Neuronal stem cell (in vitro differentiated cells): ENCODE data around the gene HOXA13.

Experiments used
- DNase-seq: peaks from one replicate; pipeline ENCODE4 v3.0.0-alpha.2; 2013; ENCODE audit warnings: low spot score
- H2AFZ ChIP-seq: one replicate; pipeline ENCODE4 v1.6.1; 2013; ENCODE audit warnings: mild to moderate bottlenecking, low read length, inconsistent platforms
- H2AK5ac ChIP-seq: 2 replicates; pipeline ENCODE4 v1.6.1; 2013; ENCODE audit warnings: low read depth, mild to moderate bottlenecking, inconsistent platforms, low read length, moderate library complexity, mixed read lengths
- H2BK120ac ChIP-seq: 2 replicates; pipeline ENCODE4 v1.6.1; 2013; ENCODE audit warnings: low read depth, mild to moderate bottlenecking, inconsistent platforms, low read length, moderate library complexity, mixed read lengths
- H2BK12ac ChIP-seq: one replicate; pipeline ENCODE4 v1.6.1; 2013; ENCODE audit warnings: low read length, inconsistent platforms
- H2BK15ac ChIP-seq: 2 replicates; pipeline ENCODE4 v1.6.1; 2013; ENCODE audit warnings: mild to moderate bottlenecking, low read length, inconsistent platforms, mixed read lengths
- H2BK5ac ChIP-seq: one replicate; pipeline ENCODE4 v1.6.1; 2013; ENCODE audit warnings: inconsistent platforms, mild to moderate bottlenecking, low read length, moderate library complexity
- H3K14ac ChIP-seq: one replicate; pipeline ENCODE4 v1.6.1; 2013; ENCODE audit warnings: low read length, inconsistent platforms
- H3K18ac ChIP-seq: 2 replicates; pipeline ENCODE4 v1.6.1; 2013; ENCODE audit warnings: low read length, inconsistent platforms
- H3K23ac ChIP-seq: 2 replicates; pipeline ENCODE4 v1.6.1; 2013; ENCODE audit warnings: low read depth, mild to moderate bottlenecking, mixed read lengths, low read length, inconsistent platforms; ENCODE audit not compliant: poor library complexity
- H3K27ac ChIP-seq: replicated peaks from 3 replicates; pipeline ENCODE4 v1.5.1; 2013; ENCODE audit warnings: low read length, inconsistent platforms
- H3K27me3 ChIP-seq, 3 experiments: 2 replicates each; pipeline ENCODE4 v1.6.1; 2013; ENCODE audit warnings: low read length in 3 of 3, mild to moderate bottlenecking in 2 of 3, inconsistent platforms in 1 of 3, low read depth in 1 of 3, mixed read lengths in 1 of 3, moderate library complexity in 1 of 3; ENCODE audit not compliant: control insufficient read depth in 3 of 3, insufficient read depth in 3 of 3
- H3K36me3 ChIP-seq, 2 donors: replicated peaks in 1 of 2; 2 replicates each; pipeline ENCODE4 v1.6.1; 2013; ENCODE audit warnings: low read length in 2 of 2; ENCODE audit not compliant: control insufficient read depth in 2 of 2, insufficient read depth in 2 of 2
- H3K4ac ChIP-seq: 2 replicates; pipeline ENCODE4 v1.6.1; 2013; ENCODE audit warnings: inconsistent platforms, mild to moderate bottlenecking, low read length, moderate library complexity
- H3K4me1 ChIP-seq, 2 donors: 1 replicate in 1 of 2; 2 replicates in 1 of 2; pipeline ENCODE4 v1.6.1; 2013; ENCODE audit warnings: low read length in 2 of 2, low read depth in 1 of 2; ENCODE audit not compliant: control insufficient read depth in 2 of 2, insufficient read depth in 1 of 2
- H3K4me2 ChIP-seq: one replicate; pipeline ENCODE4 v1.6.1; 2013; ENCODE audit warnings: mild to moderate bottlenecking, low read length, inconsistent platforms; ENCODE audit not compliant: insufficient read depth, poor library complexity, severe bottlenecking
- H3K4me3 ChIP-seq, 2 donors: 2 replicates each; pipeline ENCODE4 v1.5.1; 2013; ENCODE audit warnings: low read length in 2 of 2, mild to moderate bottlenecking in 2 of 2, inconsistent platforms in 1 of 2, moderate library complexity in 1 of 2
- H3K79me1 ChIP-seq: one replicate; pipeline ENCODE4 v1.6.1; 2013; ENCODE audit warnings: low read depth, mild to moderate bottlenecking, inconsistent platforms, low read length, moderate library complexity
- H3K9ac ChIP-seq: one replicate; pipeline ENCODE4 v1.6.1; 2013; ENCODE audit warnings: mild to moderate bottlenecking, low read depth, low read length, inconsistent platforms; ENCODE audit not compliant: poor library complexity
- H3K9me3 ChIP-seq, 2 donors: replicated peaks in 1 of 2; 2 replicates each; pipeline versions ENCODE3 to v1.6.1; 2013; ENCODE audit warnings: low read length in 2 of 2, mild to moderate bottlenecking in 2 of 2, inconsistent platforms in 1 of 2, low read depth in 1 of 2, mixed read lengths in 1 of 2, moderate library complexity in 1 of 2; ENCODE audit not compliant: control insufficient read depth in 2 of 2, insufficient read depth in 1 of 2
- H4K8ac ChIP-seq: one replicate; pipeline ENCODE4 v1.6.1; 2013; ENCODE audit warnings: low read depth, mild to moderate bottlenecking, inconsistent platforms, low read length, moderate library complexity
- H4K91ac ChIP-seq: one replicate; pipeline ENCODE4 v1.6.1; 2013; ENCODE audit warnings: low read length, low read depth, mild to moderate bottlenecking, inconsistent platforms; ENCODE audit not compliant: poor library complexity
- WGBS, 2 donors: extraction: QIAGEN DNeasy Blood & Tissue Kit; methylation state at CpG; one replicate each; pipeline ENCODE4 v1.1.7; 2013; ENCODE audit warnings: missing lambda C conversion rate in 2 of 2, mixed read lengths in 1 of 2; ENCODE audit not compliant: insufficient read length in 2 of 2, insufficient replicate concordance in 1 of 2; ENCODE audit errors: extremely low coverage in 2 of 2; 5-methylcytosine and 5-hydroxymethylcytosine counted together

HOXA13 gene

DNA sequence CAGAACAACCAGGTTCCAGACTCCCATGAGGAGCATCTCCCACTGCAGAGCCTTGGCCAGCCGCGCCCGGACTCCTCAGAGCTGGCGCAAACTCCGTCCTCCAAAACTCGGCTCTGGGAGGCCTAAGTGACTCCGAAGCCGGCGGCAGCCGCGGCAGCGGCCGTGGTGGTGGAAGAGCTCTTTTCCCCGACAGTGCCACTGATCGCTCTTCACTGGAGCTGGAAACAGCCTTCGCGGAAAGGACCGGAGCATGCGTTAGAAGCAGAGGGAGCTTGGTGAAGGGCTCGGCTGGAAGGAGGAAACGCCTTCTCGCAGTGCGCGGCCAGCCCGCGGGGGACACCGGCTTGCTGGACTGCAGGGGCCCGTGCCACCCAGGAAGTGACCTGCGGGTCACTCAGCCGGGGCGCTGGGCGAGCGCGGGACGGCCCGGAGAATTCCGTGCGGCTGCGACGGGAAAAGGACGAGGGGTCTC lies 5.0 kb upstream of the HOXA13 start:
- Histone ChIP-seq H3K36me3 (no peaks in the 10 kb centered on the region), H4K91ac (no peak overlapping the region), H2BK15ac (no peak overlapping the region), H3K18ac (peak overlapping the region; percentile 76), H2BK120ac (no peak overlapping the region), H2AK5ac (no peak overlapping the region), H2BK5ac (no peak overlapping the region), H3K9me3 (no peaks in the 10 kb centered on the region), H3K23ac (peak overlapping the region; percentile 50), H4K8ac (no peak overlapping the region), H3K27me3 (peaks cover 56 to 99% (median 97%) of the 10 kb centered on the region in 3 experiments), H3K14ac (peak overlapping the region; percentile 17), H3K27ac (no peak overlapping the region), H2BK12ac (no peak overlapping the region), H3K4me2 (no peak overlapping the region), H3K4ac (no peak overlapping the region), H3K79me1 (no peaks in the 10 kb centered on the region), H3K4me3 (no peak overlapping the region), H2AFZ (peak overlapping the region; percentile 71), H3K9ac (no peak overlapping the region), H3K4me1 (peaks cover 0 to 1% of the 10 kb centered on the region in 2 donors)
- DNase-seq, result no peak
- no CpG with 5 or more reads among the region's 41 CpGs for WGBS, 2 donors

DNA sequence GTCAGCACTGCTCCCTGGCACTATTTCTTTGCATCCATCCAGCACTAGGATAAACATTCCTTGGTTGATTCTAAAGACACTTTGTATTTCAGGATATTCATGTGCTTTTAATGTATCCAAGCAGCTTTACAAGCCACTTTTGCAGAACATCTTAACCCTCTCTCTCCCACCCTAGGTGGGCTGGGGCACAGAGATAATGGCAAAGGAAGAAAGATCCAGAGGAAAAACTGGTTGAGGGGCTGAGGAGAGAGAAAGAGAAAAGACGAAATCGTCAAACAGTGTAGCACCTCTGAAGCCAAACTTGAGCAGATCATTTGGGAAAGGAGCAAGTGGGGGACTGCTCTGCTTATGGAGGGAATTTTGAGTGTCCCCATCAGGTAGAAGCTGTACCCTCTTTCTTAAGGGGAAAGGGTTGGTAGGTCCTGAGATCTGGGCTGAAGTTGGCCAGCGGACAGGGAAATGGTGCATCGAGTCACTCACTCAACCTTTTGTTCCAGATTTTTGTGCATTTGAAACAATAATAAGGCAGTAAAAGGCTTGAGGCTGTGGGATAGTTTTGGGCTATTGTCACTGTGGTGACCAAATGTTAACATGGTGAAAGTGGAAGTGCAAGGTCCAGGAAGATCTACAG lies 4.2 kb upstream of the HOXA13 start:
- Histone ChIP-seq H3K18ac (no peak overlapping the region), H2BK15ac (no peak overlapping the region), H3K9ac (no peak overlapping the region), H3K4me2 (no peak overlapping the region), H3K27me3 (peaks cover 61 to 97% (median 94%) of the 10 kb centered on the region in 3 experiments), H3K79me1 (no peaks in the 10 kb centered on the region), H2AK5ac (no peak overlapping the region), H3K36me3 (no peaks in the 10 kb centered on the region), H3K23ac (no peak overlapping the region), H3K4ac (no peak overlapping the region), H2BK12ac (no peak overlapping the region), H4K8ac (no peak overlapping the region), H2AFZ (no peak overlapping the region), H3K27ac (no peak overlapping the region), H3K4me1 (peaks cover 0 to 1% of the 10 kb centered on the region in 2 donors), H3K14ac (no peak overlapping the region), H2BK5ac (no peak overlapping the region), H2BK120ac (no peak overlapping the region), H3K9me3 (no peaks in the 10 kb centered on the region), H3K4me3 (no peak overlapping the region), H4K91ac (no peak overlapping the region)
- no peak for DNase-seq
- WGBS, 2 donors, result no CpG with 5 or more reads among the region's 4 CpGs

DNA sequence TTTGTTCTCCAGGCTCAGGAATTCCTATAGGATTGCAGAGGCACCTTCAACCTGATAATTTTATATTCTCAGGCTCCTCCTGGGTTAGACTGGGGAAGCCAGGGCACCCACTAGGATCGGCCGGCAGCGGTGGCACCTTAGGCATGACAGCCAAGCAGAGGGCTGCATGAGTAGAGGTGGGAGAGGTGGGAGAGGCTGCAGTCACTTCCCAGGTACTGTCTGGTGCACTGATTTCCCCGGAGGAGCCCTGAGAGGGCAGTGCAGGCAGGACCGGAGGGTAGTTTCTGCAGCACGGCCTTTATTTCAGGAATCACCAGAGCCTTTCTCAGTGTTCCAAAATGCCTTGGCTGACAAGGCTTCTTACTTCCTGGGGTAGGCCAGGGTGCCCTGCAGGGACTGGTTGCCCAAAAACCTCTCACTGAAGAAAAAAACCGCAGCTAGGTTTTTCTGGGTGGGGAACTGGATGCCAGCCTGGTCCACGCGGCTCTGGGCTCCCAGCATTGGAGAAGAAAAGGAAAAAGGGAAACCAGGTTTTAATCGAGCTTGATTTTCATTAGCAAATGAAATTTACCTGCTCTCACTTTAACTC lies 3.6 kb upstream of the HOXA13 start:
- no peak overlapping the region for H3K4ac ChIP-seq
- H3K23ac ChIP-seq, result no peak overlapping the region
- no peak overlapping the region for H2BK5ac ChIP-seq
- no peak overlapping the region for H2AFZ ChIP-seq
- H3K4me2 ChIP-seq, result no peak overlapping the region
- no peak overlapping the region for H2AK5ac ChIP-seq
- H3K27me3 ChIP-seq, result peaks cover 67 to 97% (median 94%) of the 10 kb centered on the region in 3 experiments
- no peak overlapping the region for H2BK15ac ChIP-seq
- H3K9ac ChIP-seq, result no peak overlapping the region
- no peak overlapping the region for H4K91ac ChIP-seq
- peaks cover 0 to 1% of the 10 kb centered on the region in 2 donors for H3K4me1 ChIP-seq
- H2BK12ac ChIP-seq, result no peak overlapping the region
- H3K27ac ChIP-seq, result no peak overlapping the region
- H3K14ac ChIP-seq, result no peak overlapping the region
- no peaks in the 10 kb centered on the region for H3K79me1 ChIP-seq
- WGBS, 2 donors, result no CpG with 5 or more reads among the region's 10 CpGs
- no peak for DNase-seq
- H3K18ac ChIP-seq, result no peak overlapping the region
- no peaks in the 10 kb centered on the region for H3K36me3 ChIP-seq
- H3K4me3 ChIP-seq, result no peak overlapping the region
- H2BK120ac ChIP-seq, result no peak overlapping the region
- no peaks in the 10 kb centered on the region for H3K9me3 ChIP-seq
- no peak overlapping the region for H4K8ac ChIP-seq

DNA sequence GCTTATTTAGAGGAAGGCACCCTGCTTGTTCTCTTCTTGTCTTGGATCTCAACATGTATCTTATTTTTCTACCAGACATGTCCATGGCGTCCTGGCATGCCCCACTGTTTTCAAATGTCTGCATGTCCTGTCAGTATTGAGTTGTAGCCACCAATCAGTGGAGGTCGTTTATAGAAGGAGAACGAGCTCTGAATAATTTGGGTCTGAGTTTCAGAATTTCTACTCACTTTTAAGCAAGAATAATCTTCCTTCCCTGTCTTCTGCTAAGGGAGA lies 2.9 kb upstream of the HOXA13 start:
- peaks cover 72 to 97% (median 94%) of the 10 kb centered on the region in 3 experiments for H3K27me3 ChIP-seq

More for the DNA sequence above, 2.9 kb upstream of the HOXA13 start:
- Histone ChIP-seq H2BK120ac (no peak overlapping the region), H2BK12ac (no peak overlapping the region), H3K36me3 (no peaks in the 10 kb centered on the region), H3K4ac (no peak overlapping the region), H4K91ac (no peak overlapping the region), H3K79me1 (no peaks in the 10 kb centered on the region), H4K8ac (no peak overlapping the region), H3K4me3 (no peak overlapping the region), H3K27ac (no peak overlapping the region), H3K14ac (no peak overlapping the region), H3K9ac (no peak overlapping the region), H3K4me2 (no peak overlapping the region), H3K18ac (no peak overlapping the region), H3K9me3 (no peaks in the 10 kb centered on the region), H2BK5ac (no peak overlapping the region), H2AFZ (no peak overlapping the region), H3K4me1 (peaks cover 0 to 1% of the 10 kb centered on the region in 2 donors), H2AK5ac (no peak overlapping the region), H3K23ac (no peak overlapping the region), H2BK15ac (no peak overlapping the region)
- DNase-seq, result no peak
- no CpG with 5 or more reads among the region's 3 CpGs for WGBS, 2 donors
